HepG2 (cell line): ENCODE data around the gene THPO. TPM values are rescaled to one million over a fixed set of nuclear protein-coding genes. Genes with fewer than 3 reads are reported as not detected.

Experiments
- ATAC-seq: fragments of 200-7000 bp; cut with Tn5 transposase; 3 replicates; pipeline ENCODE4 v1.9.1; 2020; ENCODE audit warnings: mild to moderate bottlenecking, moderate library complexity
- BruUV-seq: library from RNA; stranded (reverse); fragments of 400-500 nt; replicated peaks from 2 replicates; lab custom pipeline; 2021; lab: Mats Ljungman, UMichigan
- CTCF ChIA-PET: fragments of 300-600 bp; formaldehyde crosslinking; extraction: SDS; loops from one replicate; lab custom pipeline; 2021; ENCODE audit warnings: low total read pairs, inconsistent platforms, low intra/inter-chr PET ratio; lab: Yijun Ruan, JAX
- POLR2A ChIA-PET: fragments of 350-600 bp; sonication (Branson Sonifier 250); formaldehyde crosslinking; loops from one replicate; lab custom pipeline; 2020; ENCODE audit warnings: antibody characterized with exemption, inconsistent platforms; lab: Yijun Ruan, JAX
- DNase-seq: peaks from one replicate; pipeline ENCODE4 v3.0.0-alpha.2; 2015; ENCODE audit warnings: low spot score
- FAIRE-seq: peaks from 3 replicates; lab custom pipeline; 2011; peaks lifted over from hg19 to GRCh38; lab: Jason Lieb, UNC
- H2AFZ ChIP-seq: one replicate; pipeline ENCODE4 v1.6.1; 2011; ENCODE audit warnings: low read length, inconsistent platforms
- H3K27ac ChIP-seq: fragments of 300-600 bp; 3 replicates; pipeline ENCODE4 v1.8.0; 2011; ENCODE audit warnings: mixed run types, mild to moderate bottlenecking, mixed read lengths, low read length, inconsistent platforms; ENCODE audit not compliant: insufficient read depth; ENCODE audit errors: extremely low read length
- H3K27me3 ChIP-seq, 2 experiments: fragments of 200-600 bp in 1 of 2; 2 replicates in 1 of 2; 3 replicates in 1 of 2; pipeline versions ENCODE4 v1.6.0 to v1.8.0; 2011; ENCODE audit warnings: low read length in 2 of 2, mild to moderate bottlenecking in 2 of 2, moderate library complexity in 2 of 2, inconsistent platforms in 1 of 2; ENCODE audit not compliant: insufficient read depth in 2 of 2, control insufficient read depth in 1 of 2
- H3K36me3 ChIP-seq, 2 experiments: fragments of 200-600 bp in 1 of 2; replicated peaks in 1 of 2; 2 replicates in 1 of 2; 3 replicates in 1 of 2; pipeline versions ENCODE4 v1.5.1 to v1.8.0; 2011; ENCODE audit warnings: low read length in 2 of 2, inconsistent platforms in 1 of 2; ENCODE audit not compliant: insufficient read depth in 2 of 2, control insufficient read depth in 1 of 2
- H3K4me1 ChIP-seq: 2 replicates; pipeline ENCODE4 v1.5.1; 2012; ENCODE audit warnings: low read length, inconsistent platforms; ENCODE audit not compliant: insufficient read depth
- H3K4me2 ChIP-seq: 2 replicates; pipeline ENCODE4 v1.6.0; 2011; ENCODE audit warnings: low read depth, low read length, inconsistent platforms
- H3K4me3 ChIP-seq, 3 experiments: fragments of 200-600 bp in 1 of 3; sonication (generic), shearing (Covaris generic) in 1 of 3; replicated peaks in 1 of 3; 2 replicates each; pipeline ENCODE4 v1.5.1; 2011 to 2016; ENCODE audit warnings: low read length in 3 of 3, inconsistent platforms in 2 of 3, low read depth in 2 of 3, mild to moderate bottlenecking in 2 of 3, control low read depth in 1 of 3, mixed read lengths in 1 of 3; ENCODE audit not compliant: insufficient read depth in 1 of 3
- H3K79me2 ChIP-seq: one replicate; pipeline ENCODE4 v1.6.1; 2011; ENCODE audit warnings: low read length, inconsistent platforms; ENCODE audit not compliant: insufficient read depth
- H3K9ac ChIP-seq: 2 replicates; pipeline ENCODE4 v1.6.0; 2011; ENCODE audit warnings: mild to moderate bottlenecking, low read depth, low read length, inconsistent platforms; ENCODE audit not compliant: insufficient read depth
- H3K9me3 ChIP-seq: 2 replicates; pipeline ENCODE4 v1.5.1; 2012; ENCODE audit warnings: mild to moderate bottlenecking, low read length
- H4K20me1 ChIP-seq: 2 replicates; pipeline ENCODE4 v1.6.0; 2011; ENCODE audit warnings: inconsistent platforms, mild to moderate bottlenecking, low read length, moderate library complexity; ENCODE audit not compliant: insufficient read depth
- CENPBD1 ChIP-seq: sonication (generic); formaldehyde crosslinking; IDR thresholded peaks from 2 replicates; pipeline ENCODE4 v1.8.0; 2022; ENCODE audit warnings: missing genetic modification reagents, low read depth, mild to moderate bottlenecking, borderline replicate concordance
- DNMT1 ChIP-seq: sonication (generic); formaldehyde crosslinking; IDR thresholded peaks from 2 replicates; pipeline ENCODE4 v1.5.1; 2020; ENCODE audit warnings: mild to moderate bottlenecking, missing genetic modification reagents
- FLYWCH1 ChIP-seq: sonication (generic); formaldehyde crosslinking; IDR thresholded peaks from 2 replicates; pipeline ENCODE4 v1.8.1; 2023; ENCODE audit warnings: mild to moderate bottlenecking, missing genetic modification reagents
- GABPA ChIP-seq, 2 experiments: IDR thresholded peaks; 2 replicates each; pipeline ENCODE4 v1.6.1; 2011 to 2016; ENCODE audit warnings: low read depth in 2 of 2, low read length in 1 of 2, missing biosample characterization in 1 of 2, missing genetic modification characterization in 1 of 2
- GABPB1 ChIP-seq: IDR thresholded peaks from 2 replicates; pipeline ENCODE4 v1.6.1; 2016; ENCODE audit warnings: mild to moderate bottlenecking, missing genetic modification reagents, moderate library complexity, missing compliant biosample characterization
- GMEB2 ChIP-seq: IDR thresholded peaks from 2 replicates; pipeline ENCODE4 v1.6.1; 2016; ENCODE audit warnings: missing biosample characterization, missing genetic modification reagents, low read depth
- KLF11 ChIP-seq: IDR thresholded peaks from 2 replicates; pipeline ENCODE4 v1.6.1; 2016; ENCODE audit warnings: missing compliant biosample characterization
- MZF1 ChIP-seq: sonication (generic); formaldehyde crosslinking; IDR thresholded peaks from 2 replicates; pipeline ENCODE4 v1.8.1; 2023; ENCODE audit warnings: mild to moderate bottlenecking, missing genetic modification reagents, borderline replicate concordance
- NAIF1 ChIP-seq: sonication (generic); formaldehyde crosslinking; IDR thresholded peaks from 2 replicates; pipeline ENCODE4 v1.5.0; 2020; ENCODE audit warnings: mild to moderate bottlenecking, missing genetic modification reagents, borderline replicate concordance
- NFATC3 ChIP-seq: sonication (generic); formaldehyde crosslinking; IDR thresholded peaks from 2 replicates; pipeline ENCODE4 v1.5.1; 2020; ENCODE audit warnings: mild to moderate bottlenecking, missing genetic modification reagents
- SATB2 ChIP-seq: sonication (generic); formaldehyde crosslinking; IDR thresholded peaks from 2 replicates; pipeline ENCODE4 v1.5.0; 2020; ENCODE audit warnings: missing genetic modification reagents
- WIZ ChIP-seq: sonication (generic); formaldehyde crosslinking; IDR thresholded peaks from 2 replicates; pipeline ENCODE4 v1.5.1; 2020; ENCODE audit warnings: mild to moderate bottlenecking, missing genetic modification reagents
- YEATS4 ChIP-seq: sonication (generic); formaldehyde crosslinking; IDR thresholded peaks from 2 replicates; pipeline ENCODE4 v1.4.0; 2020; ENCODE audit warnings: missing genetic modification reagents, borderline replicate concordance
- ZC3H13 ChIP-seq: sonication (generic); formaldehyde crosslinking; IDR thresholded peaks from 2 replicates; pipeline ENCODE4 v1.8.1; 2023; ENCODE audit warnings: mild to moderate bottlenecking, missing genetic modification reagents, moderate library complexity
- ZNF230 ChIP-seq: sonication (generic); formaldehyde crosslinking; IDR thresholded peaks from 2 replicates; pipeline ENCODE4 v1.4.0; 2020; ENCODE audit warnings: mild to moderate bottlenecking, missing genetic modification reagents
- ZNF260 ChIP-seq: sonication (generic); formaldehyde crosslinking; IDR thresholded peaks from 2 replicates; pipeline ENCODE4 v1.4.0; 2020; ENCODE audit warnings: missing genetic modification reagents, low read depth, mild to moderate bottlenecking, borderline replicate concordance
- ZNF331 ChIP-seq: sonication (generic); formaldehyde crosslinking; IDR thresholded peaks from 2 replicates; pipeline ENCODE4 v1.4.0; 2020; ENCODE audit warnings: missing genetic modification reagents
- ZNF343 ChIP-seq: sonication (generic); formaldehyde crosslinking; IDR thresholded peaks from 2 replicates; pipeline ENCODE4 v1.4.0; 2020; ENCODE audit warnings: mild to moderate bottlenecking, missing genetic modification reagents
- ZNF510 ChIP-seq: sonication (generic); formaldehyde crosslinking; IDR thresholded peaks from 2 replicates; pipeline ENCODE4 v1.4.0; 2020; ENCODE audit warnings: low read depth, mild to moderate bottlenecking, missing genetic modification reagents
- ZNF574 ChIP-seq: sonication (generic); formaldehyde crosslinking; IDR thresholded peaks from 2 replicates; pipeline ENCODE4 v1.4.0; 2020; ENCODE audit warnings: missing genetic modification reagents
- WGBS: methylation state at CpG from one replicate; pipeline ENCODE4 v1.1.6; 2017; ENCODE audit warnings: low lambda C conversion rate; 5-methylcytosine and 5-hydroxymethylcytosine counted together
- in situ Hi-C: cut with HindIII; loops from 2 replicates; pipeline ENCODE4 v1.10.0; 2017; ENCODE audit warnings: low pct_unique_long_range_greater_than_20kb; ENCODE audit not compliant: extremely low pct_ligation_motif_present
- intact Hi-C: fragments of 100-400 bp; cut with micrococcal nuclease; formaldehyde crosslinking; loops from one replicate; pipeline ENCODE4 v1.10.0; 2022; ENCODE audit not compliant: unreplicated experiment
- polyA plus RNA-seq, 8 experiments: library from polyadenylated mRNA; depleted of rRNA in 3 of 8; stranded (reverse) in 7 of 8; unstranded in 1 of 8; fragments of >200 nt; fragmentation: Illumina TruSeq in 4 of 8; extraction: Trizol in 4 of 8; gene quantifications; 2 replicates each; pipeline versions ENCODE4 v1.2.1 to v1.2.3, GENCODE V29; 2011 to 2016; ENCODE audit warnings: low read depth in 4 of 8, missing spikeins in 1 of 8, mixed read lengths in 1 of 8; ENCODE audit not compliant: insufficient read depth in 1 of 8
- total RNA-seq, 5 experiments: library from RNA; depleted of rRNA; stranded (reverse); fragments of >200 nt; fragmentation: Illumina TruSeq; extraction: Trizol; gene quantifications; 2 replicates each; pipeline ENCODE4 v1.2.3, GENCODE V29; 2016; ENCODE audit warnings: low read depth in 1 of 5

THPO gene
- total and polyA plus RNA-seq, 2 of the 13 experiments (the other 11 are each of a cell fraction or from before 2014, with no cell fraction given) = 2.8 to 4.8 TPM

GRCh38 chr3:184358921-184359350 is 19.1 kb downstream of the THPO start (continued):
- TF ChIP-seq DNMT1 (CRISPR knock-in tag) (no peak), ZC3H13 (CRISPR knock-in tag) (no peak), ZNF260 (CRISPR knock-in tag) (no peak), YEATS4 (CRISPR knock-in tag) (no peak), GABPA (IDR thresholded peaks at IDR 0.05; ENCODE audit: low read depth, low read length) (no peak), GABPA (CRISPR knock-in tag; IDR thresholded peaks at IDR 0.05; ENCODE audit: low read depth) (no peak), SATB2 (CRISPR knock-in tag) (no peak), WIZ (CRISPR knock-in tag) (no peak), ZNF574 (CRISPR knock-in tag) (no peak), GABPB1 (CRISPR knock-in tag) (no peak)

GRCh38 chr3:184358124-184358767 is 19.8 kb downstream of the THPO start:
- FAIRE-seq = no peak
- Histone ChIP-seq H3K27ac (no peak overlapping the region), H2AFZ (no peak overlapping the region), H3K9ac (no peak overlapping the region), H3K4me3 (no peak overlapping the region), H3K36me3 (peaks cover 8 to 43% of the 10 kb centered on the region in 2 experiments; a peak in 4 of 5 replicates), H3K9me3 (no peaks in the 10 kb centered on the region), H4K20me1 (0 out of 2 replicates have a peak, but pooled peaks cover 3% of the 10 kb centered on the region), H3K79me2 (peaks cover 14% of the 10 kb centered on the region), H3K4me2 (no peak overlapping the region), H3K27me3 (no peaks in the 10 kb centered on the region; a peak in 1 of 5 replicates), H3K4me1 (peaks cover 23% of the 10 kb centered on the region)
- CTCF ChIA-PET = no interaction called here
- DNase-seq = no peak
- ATAC-seq = no peak
- intact Hi-C loops = no loop called here
- no TSS peak for BruUV-seq
- WGBS = 98% methylated on average over 12 of the region's 12 CpGs
- POLR2A ChIA-PET = no interaction called here
- in situ Hi-C loops = no loop called here
- no peak for TF ChIP-seq ZNF230 (CRISPR knock-in tag)
- no peak for TF ChIP-seq NFATC3
- TF ChIP-seq ZNF331 (CRISPR knock-in tag) = no peak
- no peak for TF ChIP-seq MZF1
- no peak for TF ChIP-seq ZNF343 (CRISPR knock-in tag)
- no peak for TF ChIP-seq KLF11
- no peak for TF ChIP-seq NAIF1 (CRISPR knock-in tag)
- no peak for TF ChIP-seq CENPBD1 (CRISPR knock-in tag)
- no peak for TF ChIP-seq FLYWCH1 (CRISPR knock-in tag)
- no peak for TF ChIP-seq GMEB2 (CRISPR knock-in tag)
- no peak for TF ChIP-seq ZNF510 (CRISPR knock-in tag)
